Astrocyte (in vitro differentiated cells and primary cell): ENCODE data around the gene CNTN5. TPM values are rescaled to one million over a fixed set of nuclear protein-coding genes. Genes with fewer than 3 reads are reported as not detected.

ENCODE experiments used
- DNase-seq: peaks from one replicate; pipeline ENCODE4 v3.0.0-alpha.2; 2010; ENCODE audit warnings: low read depth
- FAIRE-seq: peaks from 2 replicates; lab custom pipeline; 2011; peaks lifted over from hg19 to GRCh38; lab: Jason Lieb, UNC
- H2AFZ ChIP-seq: 2 replicates; pipeline ENCODE4 v1.6.0; 2012; ENCODE audit warnings: low read depth, low read length, inconsistent platforms
- H3K27ac ChIP-seq: 2 replicates; pipeline ENCODE4 v1.5.1; 2011; ENCODE audit warnings: low read depth, low read length, inconsistent platforms
- H3K27me3 ChIP-seq: 2 replicates; pipeline ENCODE4 v1.6.0; 2011; ENCODE audit warnings: low read length, inconsistent platforms; ENCODE audit not compliant: insufficient read depth
- H3K36me3 ChIP-seq: 2 replicates; pipeline ENCODE4 v1.5.1; 2011; ENCODE audit warnings: low read length, inconsistent platforms; ENCODE audit not compliant: insufficient read depth
- H3K4me1 ChIP-seq: 2 replicates; pipeline ENCODE4 v1.5.1; 2011; ENCODE audit warnings: low read length, inconsistent platforms; ENCODE audit not compliant: insufficient read depth
- H3K4me2 ChIP-seq: 2 replicates; pipeline ENCODE4 v1.6.0; 2012; ENCODE audit warnings: low read length, inconsistent platforms
- H3K4me3 ChIP-seq: 2 replicates; pipeline ENCODE4 v1.5.1; 2011; ENCODE audit warnings: low read depth, mild to moderate bottlenecking, low read length, inconsistent platforms; ENCODE audit not compliant: insufficient read depth
- H3K79me2 ChIP-seq: 2 replicates; pipeline ENCODE4 v1.6.0; 2012; ENCODE audit warnings: mild to moderate bottlenecking, low read length, inconsistent platforms; ENCODE audit not compliant: insufficient read depth
- H3K9ac ChIP-seq: 2 replicates; pipeline ENCODE4 v1.6.0; 2012; ENCODE audit warnings: mild to moderate bottlenecking, low read length, inconsistent platforms
- H3K9me3 ChIP-seq: 2 replicates; pipeline ENCODE4 v1.5.1; 2012; ENCODE audit warnings: low read depth, mild to moderate bottlenecking, low read length, inconsistent platforms; ENCODE audit not compliant: insufficient read depth
- H4K20me1 ChIP-seq: 2 replicates; pipeline ENCODE4 v1.6.0; 2012; ENCODE audit warnings: low read length, inconsistent platforms; ENCODE audit not compliant: insufficient read depth
- H3K27ac Mint-ChIP-seq: one replicate; pipeline ENCODE4 v1.8.0; 2021; ENCODE audit warnings: mild to moderate bottlenecking, mixed read lengths; ENCODE audit not compliant: unreplicated experiment
- H3K27me3 Mint-ChIP-seq: one replicate; pipeline ENCODE4 v1.8.0; 2021; ENCODE audit warnings: low read depth, mixed read lengths; ENCODE audit not compliant: unreplicated experiment
- H3K36me3 Mint-ChIP-seq: one replicate; pipeline ENCODE4 v1.8.0; 2021; ENCODE audit warnings: low read depth, mixed read lengths; ENCODE audit not compliant: unreplicated experiment
- H3K4me1 Mint-ChIP-seq: one replicate; pipeline ENCODE4 v1.8.0; 2021; ENCODE audit warnings: low read depth, mixed read lengths; ENCODE audit not compliant: unreplicated experiment
- H3K4me3 Mint-ChIP-seq: one replicate; pipeline ENCODE4 v1.8.0; 2021; ENCODE audit warnings: mild to moderate bottlenecking, moderate library complexity, mixed read lengths; ENCODE audit not compliant: unreplicated experiment
- H3K9me3 Mint-ChIP-seq: one replicate; pipeline ENCODE4 v1.8.0; 2021; ENCODE audit warnings: mild to moderate bottlenecking, mixed read lengths; ENCODE audit not compliant: unreplicated experiment
- EZH2 ChIP-seq: IDR thresholded peaks from 2 replicates; pipeline ENCODE4 v1.6.1; 2012; ENCODE audit warnings: mild to moderate bottlenecking, low read length, inconsistent platforms; ENCODE audit not compliant: insufficient read depth
- total RNA-seq: library from RNA; stranded (reverse); gene quantifications from 2 replicates; pipeline ENCODE4 v1.2.1, GENCODE V29; 2021
- TF ChIP-seq, protein P1 (sequence below): IDR thresholded peaks from 2 replicates; pipeline ENCODE4 v1.5.1; 2011; ENCODE audit warnings: low read depth, mild to moderate bottlenecking, inconsistent platforms, low read length, moderate library complexity; ENCODE audit not compliant: insufficient read depth

CNTN5 gene
- total RNA-seq, 1 donor from 2014 or later = 1.1 TPM

DNA sequence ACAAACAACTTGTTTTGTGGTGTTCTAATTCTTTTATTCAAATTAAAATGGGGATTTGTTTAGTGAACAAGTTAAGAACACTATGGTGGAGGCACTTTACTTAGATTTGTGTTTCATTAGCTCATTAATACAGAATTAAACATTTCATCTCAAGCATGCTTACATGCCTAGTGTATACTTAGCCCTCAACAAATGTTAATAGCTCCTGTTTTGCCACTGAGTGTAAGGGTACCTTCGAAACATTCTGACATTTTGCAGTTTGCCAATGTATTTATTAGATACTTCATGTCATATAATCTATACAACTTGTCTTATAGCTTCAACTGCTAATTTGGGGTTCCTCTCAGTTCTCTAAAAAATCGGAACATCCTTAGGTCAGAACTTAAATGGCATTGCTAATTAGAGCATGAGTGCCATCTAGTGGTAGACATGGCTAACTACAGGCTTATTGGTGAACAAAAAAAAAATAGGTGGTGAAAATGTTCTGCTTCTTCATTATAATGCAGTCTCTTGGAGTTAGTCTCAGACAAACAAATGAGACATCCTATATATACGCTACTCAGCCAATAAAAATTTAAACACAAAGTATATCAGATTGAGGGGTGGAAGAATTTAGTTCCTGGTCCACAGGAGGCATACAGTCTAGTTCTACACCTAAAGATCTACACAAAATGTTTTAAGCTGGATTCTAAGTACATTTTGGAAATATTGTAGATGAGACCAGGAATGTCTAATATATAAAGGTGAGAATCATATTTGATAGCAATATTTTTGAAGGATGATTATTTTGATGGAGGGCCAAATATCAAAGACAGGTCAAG, 4.9 kb upstream of the CNTN5 start:
- H3K27ac ChIP-seq = no peak overlapping the region
- H3K9ac ChIP-seq = no peak overlapping the region
- peaks cover 2% of the 10 kb centered on the region for H3K27me3 Mint-ChIP-seq
- H3K9me3 Mint-ChIP-seq = no peaks in the 10 kb centered on the region
- TF ChIP-seq, protein P1, sequence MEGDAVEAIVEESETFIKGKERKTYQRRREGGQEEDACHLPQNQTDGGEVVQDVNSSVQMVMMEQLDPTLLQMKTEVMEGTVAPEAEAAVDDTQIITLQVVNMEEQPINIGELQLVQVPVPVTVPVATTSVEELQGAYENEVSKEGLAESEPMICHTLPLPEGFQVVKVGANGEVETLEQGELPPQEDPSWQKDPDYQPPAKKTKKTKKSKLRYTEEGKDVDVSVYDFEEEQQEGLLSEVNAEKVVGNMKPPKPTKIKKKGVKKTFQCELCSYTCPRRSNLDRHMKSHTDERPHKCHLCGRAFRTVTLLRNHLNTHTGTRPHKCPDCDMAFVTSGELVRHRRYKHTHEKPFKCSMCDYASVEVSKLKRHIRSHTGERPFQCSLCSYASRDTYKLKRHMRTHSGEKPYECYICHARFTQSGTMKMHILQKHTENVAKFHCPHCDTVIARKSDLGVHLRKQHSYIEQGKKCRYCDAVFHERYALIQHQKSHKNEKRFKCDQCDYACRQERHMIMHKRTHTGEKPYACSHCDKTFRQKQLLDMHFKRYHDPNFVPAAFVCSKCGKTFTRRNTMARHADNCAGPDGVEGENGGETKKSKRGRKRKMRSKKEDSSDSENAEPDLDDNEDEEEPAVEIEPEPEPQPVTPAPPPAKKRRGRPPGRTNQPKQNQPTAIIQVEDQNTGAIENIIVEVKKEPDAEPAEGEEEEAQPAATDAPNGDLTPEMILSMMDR = peak; percentile 93
- TF ChIP-seq EZH2 = no peak
- no peaks in the 10 kb centered on the region for H3K4me1 ChIP-seq
- H3K36me3 Mint-ChIP-seq = no peaks in the 10 kb centered on the region
- H3K27me3 ChIP-seq = peaks cover 9% of the 10 kb centered on the region
- DNase-seq = peak; percentile 24
- H3K4me1 Mint-ChIP-seq = no peaks in the 10 kb centered on the region
- no peaks in the 10 kb centered on the region for H3K79me2 ChIP-seq
- no peaks in the 10 kb centered on the region for H4K20me1 ChIP-seq
- no peak overlapping the region for H3K4me2 ChIP-seq
- H3K27ac Mint-ChIP-seq = no peak overlapping the region
- FAIRE-seq = peak; percentile 20
- no peak overlapping the region for H2AFZ ChIP-seq
- no peak overlapping the region for H3K4me3 ChIP-seq
- no peaks in the 10 kb centered on the region for H3K9me3 ChIP-seq
- no peaks in the 10 kb centered on the region for H3K36me3 ChIP-seq
- H3K4me3 Mint-ChIP-seq = no peak overlapping the region

GRCh38 chr11:99019696-99020095, 1.1 kb upstream of the CNTN5 start:
- Mint-ChIP-seq H3K4me1 (no peaks in the 10 kb centered on the region), H3K27me3 (peaks cover 4% of the 10 kb centered on the region), H3K27ac (no peak overlapping the region), H3K36me3 (no peaks in the 10 kb centered on the region), H3K4me3 (peak overlapping the region; percentile 97), H3K9me3 (no peaks in the 10 kb centered on the region)
- Histone ChIP-seq H4K20me1 (no peaks in the 10 kb centered on the region), H3K79me2 (no peaks in the 10 kb centered on the region), H3K27me3 (peaks cover 9% of the 10 kb centered on the region), H3K4me3 (peak overlapping the region; percentile 66), H3K4me2 (peak overlapping the region; percentile 95), H3K36me3 (no peaks in the 10 kb centered on the region), H3K9me3 (no peaks in the 10 kb centered on the region), H2AFZ (peak overlapping the region; percentile 43), H3K4me1 (no peaks in the 10 kb centered on the region), H3K27ac (no peak overlapping the region), H3K9ac (no peak overlapping the region)
- TF ChIP-seq EZH2 = no peak
- TF ChIP-seq, protein P1 = no peak
- FAIRE-seq (no peak), DNase-seq (no peak)

DNA sequence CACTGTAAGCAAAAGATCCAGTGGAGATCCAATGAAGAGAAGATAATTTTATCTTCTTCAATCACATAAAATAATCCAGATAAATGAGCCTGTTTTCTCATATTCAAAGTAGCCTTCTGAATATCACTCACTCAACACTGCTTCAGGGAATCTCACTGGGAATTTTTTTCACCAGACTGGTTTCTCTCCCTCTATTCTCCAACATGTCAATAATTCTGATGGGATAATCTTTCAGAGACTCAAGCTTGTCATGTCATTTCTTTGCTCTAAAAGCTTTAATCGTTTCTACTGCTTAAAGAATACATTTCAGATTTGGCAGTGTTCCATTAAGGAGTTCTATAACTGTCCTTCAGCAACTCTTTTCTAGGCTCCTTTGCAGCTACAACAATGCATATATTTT, 16.3 kb downstream of the CNTN5 start:
- H3K27me3 ChIP-seq = no peaks in the 10 kb centered on the region
- H3K79me2 ChIP-seq = no peaks in the 10 kb centered on the region
- TF ChIP-seq, protein P1 = no peak
- H3K4me1 ChIP-seq = no peaks in the 10 kb centered on the region
- H3K36me3 Mint-ChIP-seq = no peaks in the 10 kb centered on the region
- FAIRE-seq = no peak
- H3K27ac ChIP-seq = no peak overlapping the region
- no peak for DNase-seq
- no peak overlapping the region for H3K27ac Mint-ChIP-seq
- no peaks in the 10 kb centered on the region for H3K27me3 Mint-ChIP-seq
- H3K9ac ChIP-seq = no peak overlapping the region
- H3K9me3 Mint-ChIP-seq = no peaks in the 10 kb centered on the region
- H4K20me1 ChIP-seq = no peaks in the 10 kb centered on the region
- H3K4me1 Mint-ChIP-seq = peaks cover 1% of the 10 kb centered on the region
- H3K4me3 ChIP-seq = no peak overlapping the region
- H3K4me2 ChIP-seq = no peak overlapping the region
- no peak overlapping the region for H3K4me3 Mint-ChIP-seq
- no peaks in the 10 kb centered on the region for H3K36me3 ChIP-seq
- H3K9me3 ChIP-seq = no peaks in the 10 kb centered on the region
- no peak overlapping the region for H2AFZ ChIP-seq
